Neural cell (in vitro differentiated cells): Measurements from ENCODE around the gene ULBP1.

Experiments
- EZH2 ChIP-seq: fragments of 200-600, 300-800 bp; shearing (Covaris generic), sonication (generic); IDR thresholded peaks from 2 replicates; pipeline ENCODE4 v1.6.1; 2014; ENCODE audit warnings: antibody characterized with exemption, low read length, borderline replicate concordance, mild to moderate bottlenecking; ENCODE audit not compliant: insufficient read depth, poor library complexity, severe bottlenecking
- RAD21 ChIP-seq: fragments of 450-650 bp; conservative IDR thresholded peaks from 2 replicates; pipeline ENCODE4 v1.6.1; 2014; ENCODE audit warnings: antibody characterized with exemption, mild to moderate bottlenecking, moderate library complexity
- TAF1 ChIP-seq: IDR thresholded peaks from 2 replicates; pipeline ENCODE4 v1.6.1; 2012; ENCODE audit warnings: low read depth
- TF ChIP-seq, protein P1 (sequence below): fragments of 450-650 bp; IDR thresholded peaks from 2 replicates; pipeline ENCODE4 v1.5.1; 2014; ENCODE audit warnings: antibody characterized with exemption, mild to moderate bottlenecking, moderate library complexity; ENCODE audit not compliant: poor library complexity, severe bottlenecking

DNA sequence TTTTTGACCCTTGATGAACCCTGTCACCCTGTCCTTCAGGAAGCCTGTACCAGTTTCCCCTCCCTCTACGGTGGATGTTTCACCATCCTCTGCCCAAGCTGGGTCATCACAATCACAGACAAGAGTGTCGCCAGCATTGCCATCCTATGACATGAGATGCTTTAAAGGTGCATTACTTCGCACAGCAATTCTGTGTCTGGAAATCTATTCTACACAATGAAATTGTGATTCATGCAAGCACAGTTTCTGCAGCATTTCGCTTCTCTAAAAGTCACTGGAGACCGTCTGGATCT, 24.4 kb upstream of the ULBP1 start:
- TF ChIP-seq RAD21 (no peak), TAF1 (no peak), EZH2 (no peak)
- TF ChIP-seq, protein P1, sequence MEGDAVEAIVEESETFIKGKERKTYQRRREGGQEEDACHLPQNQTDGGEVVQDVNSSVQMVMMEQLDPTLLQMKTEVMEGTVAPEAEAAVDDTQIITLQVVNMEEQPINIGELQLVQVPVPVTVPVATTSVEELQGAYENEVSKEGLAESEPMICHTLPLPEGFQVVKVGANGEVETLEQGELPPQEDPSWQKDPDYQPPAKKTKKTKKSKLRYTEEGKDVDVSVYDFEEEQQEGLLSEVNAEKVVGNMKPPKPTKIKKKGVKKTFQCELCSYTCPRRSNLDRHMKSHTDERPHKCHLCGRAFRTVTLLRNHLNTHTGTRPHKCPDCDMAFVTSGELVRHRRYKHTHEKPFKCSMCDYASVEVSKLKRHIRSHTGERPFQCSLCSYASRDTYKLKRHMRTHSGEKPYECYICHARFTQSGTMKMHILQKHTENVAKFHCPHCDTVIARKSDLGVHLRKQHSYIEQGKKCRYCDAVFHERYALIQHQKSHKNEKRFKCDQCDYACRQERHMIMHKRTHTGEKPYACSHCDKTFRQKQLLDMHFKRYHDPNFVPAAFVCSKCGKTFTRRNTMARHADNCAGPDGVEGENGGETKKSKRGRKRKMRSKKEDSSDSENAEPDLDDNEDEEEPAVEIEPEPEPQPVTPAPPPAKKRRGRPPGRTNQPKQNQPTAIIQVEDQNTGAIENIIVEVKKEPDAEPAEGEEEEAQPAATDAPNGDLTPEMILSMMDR: no peak
